GM23338 (cell line): Measurements from ENCODE around the gene NT5DC4. TPM values are rescaled to one million over a fixed set of nuclear protein-coding genes. Genes with fewer than 3 reads are reported as not detected.

Source experiments
- ATAC-seq: fragments of 200-7000 bp; cut with Tn5 transposase; 3 replicates; pipeline ENCODE4 v1.9.1; 2020
- DNase-seq: peaks from one replicate; pipeline ENCODE4 v3.0.0-alpha.2; 2015; ENCODE audit warnings: low spot score
- H2AFZ ChIP-seq: fragments of 200-600 bp; sonication (generic); 2 replicates; pipeline ENCODE4 v1.8.0; 2016; ENCODE audit warnings: antibody characterized with exemption, mild to moderate bottlenecking, moderate library complexity
- H3F3A ChIP-seq: fragments of 200-600 bp; sonication (generic); replicated peaks from 2 replicates; pipeline ENCODE4 v1.8.0; 2017; ENCODE audit warnings: antibody characterized with exemption, mixed run types, low read depth
- H3K27ac ChIP-seq: fragments of 200-600 bp; sonication (generic); 2 replicates; pipeline ENCODE4 v1.6.1; 2016; ENCODE audit warnings: low read depth
- H3K27me3 ChIP-seq: fragments of 200-600 bp; sonication (generic); 2 replicates; pipeline ENCODE4 v1.8.0; 2016; ENCODE audit warnings: mild to moderate bottlenecking, mixed run types, moderate library complexity; ENCODE audit not compliant: insufficient read depth
- H3K36me3 ChIP-seq: fragments of 200-600 bp; sonication (generic); 2 replicates; pipeline ENCODE4 v1.8.0; 2016; ENCODE audit warnings: mild to moderate bottlenecking; ENCODE audit not compliant: insufficient read depth
- H3K4me1 ChIP-seq: fragments of 200-600 bp; sonication (generic); 2 replicates; pipeline ENCODE4 v1.8.0; 2016; ENCODE audit warnings: mild to moderate bottlenecking, moderate library complexity; ENCODE audit not compliant: insufficient read depth
- H3K4me2 ChIP-seq: fragments of 200-600 bp; sonication (generic); 2 replicates; pipeline ENCODE4 v1.7.1; 2017; ENCODE audit warnings: mixed run types
- H3K4me3 ChIP-seq: fragments of 200-600 bp; sonication (generic); 2 replicates; pipeline ENCODE4 v1.6.1; 2016; ENCODE audit warnings: mixed run types
- H3K79me2 ChIP-seq: fragments of 200-600 bp; sonication (generic); replicated peaks from 2 replicates; pipeline ENCODE4 v1.8.0; 2017; ENCODE audit warnings: mild to moderate bottlenecking; ENCODE audit not compliant: insufficient read depth
- H3K9me2 ChIP-seq: fragments of 200-600 bp; sonication (generic); 2 replicates; pipeline ENCODE4 v1.8.0; 2017; ENCODE audit not compliant: insufficient read depth
- H4K20me1 ChIP-seq: fragments of 200-600 bp; sonication (generic); replicated peaks from 2 replicates; pipeline ENCODE4 v1.8.0; 2017; ENCODE audit warnings: mild to moderate bottlenecking; ENCODE audit not compliant: insufficient read depth
- H3K27ac Mint-ChIP-seq: 2 replicates; pipeline ENCODE4 v1.8.0; 2020; ENCODE audit warnings: inconsistent platforms, mild to moderate bottlenecking, moderate library complexity, mixed read lengths
- H3K27me3 Mint-ChIP-seq: 3 replicates; pipeline ENCODE4 v1.8.0; 2022; ENCODE audit warnings: low read depth, mild to moderate bottlenecking, moderate library complexity, mixed read lengths, inconsistent platforms; ENCODE audit not compliant: insufficient read depth, poor library complexity
- H3K36me3 Mint-ChIP-seq: 3 replicates; pipeline ENCODE4 v1.8.0; 2021; ENCODE audit warnings: low read depth, mild to moderate bottlenecking, inconsistent platforms, moderate library complexity, mixed read lengths
- H3K4me1 Mint-ChIP-seq: 3 replicates; pipeline ENCODE4 v1.8.0; 2020; ENCODE audit warnings: mild to moderate bottlenecking, inconsistent platforms, mixed read lengths
- H3K4me3 Mint-ChIP-seq: 3 replicates; pipeline ENCODE4 v1.8.0; 2021; ENCODE audit warnings: moderate library complexity, mild to moderate bottlenecking, inconsistent platforms, mixed read lengths
- H3K9me3 Mint-ChIP-seq: 3 replicates; pipeline ENCODE4 v1.8.0; 2020; ENCODE audit warnings: moderate library complexity, mild to moderate bottlenecking, inconsistent platforms, mixed read lengths
- EZH2 ChIP-seq: fragments of 200-600 bp; sonication (generic); IDR thresholded peaks from one replicate; pipeline ENCODE4 v1.8.0; 2017; ENCODE audit warnings: antibody characterized with exemption, mild to moderate bottlenecking, low read depth; ENCODE audit not compliant: unreplicated experiment
- EZH2phosphoT487 ChIP-seq: fragments of 200-600 bp; sonication (generic); IDR thresholded peaks from one replicate; pipeline ENCODE4 v1.8.1; 2018; ENCODE audit warnings: antibody characterized with exemption; ENCODE audit not compliant: unreplicated experiment
- NANOG ChIP-seq: IDR thresholded peaks from 2 replicates; pipeline ENCODE4 v1.6.1; 2016; ENCODE audit warnings: antibody characterized with exemption, borderline replicate concordance
- POLR2AphosphoS5 ChIP-seq: IDR thresholded peaks from 2 replicates; pipeline ENCODE4 v1.6.1; 2016; ENCODE audit warnings: antibody characterized with exemption, low read depth
- STAT1 ChIP-seq: IDR thresholded peaks from one replicate; pipeline ENCODE4 v1.6.1; 2016; ENCODE audit warnings: antibody characterized with exemption; ENCODE audit not compliant: unreplicated experiment
- ZNF114 ChIP-seq: fragments of 250-450 bp; sonication (Bioruptor Pico); IDR thresholded peaks from 2 replicates; pipeline ENCODE4 v1.5.0; 2020; ENCODE audit warnings: mild to moderate bottlenecking, moderate library complexity
- ZNF331 ChIP-seq: fragments of 250-450 bp; sonication (Bioruptor Pico); IDR thresholded peaks from 2 replicates; pipeline ENCODE4 v1.5.0; 2020; ENCODE audit warnings: low read depth, mild to moderate bottlenecking, moderate library complexity
- polyA plus RNA-seq: library from polyadenylated mRNA; unstranded; fragments of >200 nt; fragmentation: Nextera tagmentation; extraction: Ambion mirVana; gene quantifications from 2 replicates; pipeline ENCODE4 v1.2.1, GENCODE V29; 2016
- total RNA-seq: library from RNA; depleted of rRNA; stranded (reverse); fragments of >200 nt; shearing (Covaris generic); gene quantifications from 2 replicates; pipeline ENCODE4 v1.2.3, GENCODE V29; 2014
- TF ChIP-seq, protein P1 (sequence below), 2 experiments: fragments of 200-600 bp in 1 of 2; sonication (generic) in 1 of 2; conservative IDR thresholded peaks; 2 replicates each; pipeline versions ENCODE4 v1.5.1 to v1.6.1; 2016 to 2017; ENCODE audit warnings: antibody characterized with exemption in 2 of 2, low read depth in 2 of 2, mild to moderate bottlenecking in 2 of 2, moderate library complexity in 1 of 2
- TF ChIP-seq, protein P2 (sequence below): IDR thresholded peaks from 2 replicates; pipeline ENCODE4 v1.6.1; 2016; ENCODE audit warnings: antibody characterized with exemption
- TF ChIP-seq, protein P3 (sequence below): IDR thresholded peaks from one replicate; pipeline ENCODE4 v1.6.1; 2018; ENCODE audit warnings: antibody characterized with exemption; ENCODE audit not compliant: unreplicated experiment
- TF ChIP-seq, protein P4 (sequence below): fragments of 250-450 bp; sonication (Bioruptor Pico); IDR thresholded peaks from 2 replicates; pipeline ENCODE4 v1.5.0; 2020; ENCODE audit warnings: mild to moderate bottlenecking, moderate library complexity

The NT5DC4 gene
- total and polyA plus RNA-seq, 2 experiments from 2014 or later = not detected

DNA sequence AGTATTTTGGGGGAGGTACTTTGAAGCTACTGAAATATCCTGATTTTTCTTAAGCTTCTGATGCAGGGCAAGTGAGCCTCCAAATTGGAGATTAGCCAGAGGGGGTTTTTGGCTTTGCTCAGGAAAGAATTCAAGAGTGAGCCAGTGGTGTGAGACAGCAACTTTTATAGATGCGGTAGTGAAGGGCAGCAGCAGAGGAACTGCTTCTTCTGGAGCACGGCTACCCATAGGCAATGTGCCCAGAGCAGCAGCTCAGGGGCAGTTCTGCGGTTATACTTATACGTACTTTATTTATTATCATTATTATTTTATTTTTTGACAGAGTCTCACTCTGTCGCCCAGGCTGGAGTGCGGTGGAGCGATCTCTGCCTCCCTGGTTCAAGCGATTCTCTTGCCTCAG lies 19.8 kb upstream of the NT5DC4 start:
- H3K4me3 Mint-ChIP-seq = no peak overlapping the region
- Histone ChIP-seq H4K20me1 (no peaks in the 10 kb centered on the region), H2AFZ (no peak overlapping the region; the same call in 1 of the 2 replicates), H3K36me3 (no peaks in the 10 kb centered on the region), H3K9me2 (no peaks in the 10 kb centered on the region), H3K27ac (no peak overlapping the region), H3F3A (no peaks in the 10 kb centered on the region), H3K4me2 (no peak overlapping the region), H3K4me1 (no peaks in the 10 kb centered on the region), H3K27me3 (no peaks in the 10 kb centered on the region), H3K79me2 (no peaks in the 10 kb centered on the region), H3K4me3 (no peak overlapping the region)
- no peaks in the 10 kb centered on the region for H3K9me3 Mint-ChIP-seq
- ATAC-seq (no peak), DNase-seq (no peak)
- H3K27me3 Mint-ChIP-seq = no peaks in the 10 kb centered on the region
- TF ChIP-seq, protein P1, sequence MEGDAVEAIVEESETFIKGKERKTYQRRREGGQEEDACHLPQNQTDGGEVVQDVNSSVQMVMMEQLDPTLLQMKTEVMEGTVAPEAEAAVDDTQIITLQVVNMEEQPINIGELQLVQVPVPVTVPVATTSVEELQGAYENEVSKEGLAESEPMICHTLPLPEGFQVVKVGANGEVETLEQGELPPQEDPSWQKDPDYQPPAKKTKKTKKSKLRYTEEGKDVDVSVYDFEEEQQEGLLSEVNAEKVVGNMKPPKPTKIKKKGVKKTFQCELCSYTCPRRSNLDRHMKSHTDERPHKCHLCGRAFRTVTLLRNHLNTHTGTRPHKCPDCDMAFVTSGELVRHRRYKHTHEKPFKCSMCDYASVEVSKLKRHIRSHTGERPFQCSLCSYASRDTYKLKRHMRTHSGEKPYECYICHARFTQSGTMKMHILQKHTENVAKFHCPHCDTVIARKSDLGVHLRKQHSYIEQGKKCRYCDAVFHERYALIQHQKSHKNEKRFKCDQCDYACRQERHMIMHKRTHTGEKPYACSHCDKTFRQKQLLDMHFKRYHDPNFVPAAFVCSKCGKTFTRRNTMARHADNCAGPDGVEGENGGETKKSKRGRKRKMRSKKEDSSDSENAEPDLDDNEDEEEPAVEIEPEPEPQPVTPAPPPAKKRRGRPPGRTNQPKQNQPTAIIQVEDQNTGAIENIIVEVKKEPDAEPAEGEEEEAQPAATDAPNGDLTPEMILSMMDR (conservative IDR thresholded peaks at IDR 0.05; ENCODE audit: low read depth in 2 of 2) = no peak
- TF ChIP-seq EZH2phosphoT487 = no peak
- TF ChIP-seq, protein P2, sequence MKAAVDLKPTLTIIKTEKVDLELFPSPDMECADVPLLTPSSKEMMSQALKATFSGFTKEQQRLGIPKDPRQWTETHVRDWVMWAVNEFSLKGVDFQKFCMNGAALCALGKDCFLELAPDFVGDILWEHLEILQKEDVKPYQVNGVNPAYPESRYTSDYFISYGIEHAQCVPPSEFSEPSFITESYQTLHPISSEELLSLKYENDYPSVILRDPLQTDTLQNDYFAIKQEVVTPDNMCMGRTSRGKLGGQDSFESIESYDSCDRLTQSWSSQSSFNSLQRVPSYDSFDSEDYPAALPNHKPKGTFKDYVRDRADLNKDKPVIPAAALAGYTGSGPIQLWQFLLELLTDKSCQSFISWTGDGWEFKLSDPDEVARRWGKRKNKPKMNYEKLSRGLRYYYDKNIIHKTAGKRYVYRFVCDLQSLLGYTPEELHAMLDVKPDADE = no peak
- TF ChIP-seq NANOG = no peak
- TF ChIP-seq POLR2AphosphoS5 = no peak
- no peak for TF ChIP-seq ZNF114
- no peak for TF ChIP-seq ZNF331 (CRISPR knock-in tag)
- TF ChIP-seq EZH2 = no peak
- TF ChIP-seq STAT1 = no peak
- TF ChIP-seq, protein P3, sequence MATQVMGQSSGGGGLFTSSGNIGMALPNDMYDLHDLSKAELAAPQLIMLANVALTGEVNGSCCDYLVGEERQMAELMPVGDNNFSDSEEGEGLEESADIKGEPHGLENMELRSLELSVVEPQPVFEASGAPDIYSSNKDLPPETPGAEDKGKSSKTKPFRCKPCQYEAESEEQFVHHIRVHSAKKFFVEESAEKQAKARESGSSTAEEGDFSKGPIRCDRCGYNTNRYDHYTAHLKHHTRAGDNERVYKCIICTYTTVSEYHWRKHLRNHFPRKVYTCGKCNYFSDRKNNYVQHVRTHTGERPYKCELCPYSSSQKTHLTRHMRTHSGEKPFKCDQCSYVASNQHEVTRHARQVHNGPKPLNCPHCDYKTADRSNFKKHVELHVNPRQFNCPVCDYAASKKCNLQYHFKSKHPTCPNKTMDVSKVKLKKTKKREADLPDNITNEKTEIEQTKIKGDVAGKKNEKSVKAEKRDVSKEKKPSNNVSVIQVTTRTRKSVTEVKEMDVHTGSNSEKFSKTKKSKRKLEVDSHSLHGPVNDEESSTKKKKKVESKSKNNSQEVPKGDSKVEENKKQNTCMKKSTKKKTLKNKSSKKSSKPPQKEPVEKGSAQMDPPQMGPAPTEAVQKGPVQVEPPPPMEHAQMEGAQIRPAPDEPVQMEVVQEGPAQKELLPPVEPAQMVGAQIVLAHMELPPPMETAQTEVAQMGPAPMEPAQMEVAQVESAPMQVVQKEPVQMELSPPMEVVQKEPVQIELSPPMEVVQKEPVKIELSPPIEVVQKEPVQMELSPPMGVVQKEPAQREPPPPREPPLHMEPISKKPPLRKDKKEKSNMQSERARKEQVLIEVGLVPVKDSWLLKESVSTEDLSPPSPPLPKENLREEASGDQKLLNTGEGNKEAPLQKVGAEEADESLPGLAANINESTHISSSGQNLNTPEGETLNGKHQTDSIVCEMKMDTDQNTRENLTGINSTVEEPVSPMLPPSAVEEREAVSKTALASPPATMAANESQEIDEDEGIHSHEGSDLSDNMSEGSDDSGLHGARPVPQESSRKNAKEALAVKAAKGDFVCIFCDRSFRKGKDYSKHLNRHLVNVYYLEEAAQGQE = no peak
- TF ChIP-seq, protein P4, sequence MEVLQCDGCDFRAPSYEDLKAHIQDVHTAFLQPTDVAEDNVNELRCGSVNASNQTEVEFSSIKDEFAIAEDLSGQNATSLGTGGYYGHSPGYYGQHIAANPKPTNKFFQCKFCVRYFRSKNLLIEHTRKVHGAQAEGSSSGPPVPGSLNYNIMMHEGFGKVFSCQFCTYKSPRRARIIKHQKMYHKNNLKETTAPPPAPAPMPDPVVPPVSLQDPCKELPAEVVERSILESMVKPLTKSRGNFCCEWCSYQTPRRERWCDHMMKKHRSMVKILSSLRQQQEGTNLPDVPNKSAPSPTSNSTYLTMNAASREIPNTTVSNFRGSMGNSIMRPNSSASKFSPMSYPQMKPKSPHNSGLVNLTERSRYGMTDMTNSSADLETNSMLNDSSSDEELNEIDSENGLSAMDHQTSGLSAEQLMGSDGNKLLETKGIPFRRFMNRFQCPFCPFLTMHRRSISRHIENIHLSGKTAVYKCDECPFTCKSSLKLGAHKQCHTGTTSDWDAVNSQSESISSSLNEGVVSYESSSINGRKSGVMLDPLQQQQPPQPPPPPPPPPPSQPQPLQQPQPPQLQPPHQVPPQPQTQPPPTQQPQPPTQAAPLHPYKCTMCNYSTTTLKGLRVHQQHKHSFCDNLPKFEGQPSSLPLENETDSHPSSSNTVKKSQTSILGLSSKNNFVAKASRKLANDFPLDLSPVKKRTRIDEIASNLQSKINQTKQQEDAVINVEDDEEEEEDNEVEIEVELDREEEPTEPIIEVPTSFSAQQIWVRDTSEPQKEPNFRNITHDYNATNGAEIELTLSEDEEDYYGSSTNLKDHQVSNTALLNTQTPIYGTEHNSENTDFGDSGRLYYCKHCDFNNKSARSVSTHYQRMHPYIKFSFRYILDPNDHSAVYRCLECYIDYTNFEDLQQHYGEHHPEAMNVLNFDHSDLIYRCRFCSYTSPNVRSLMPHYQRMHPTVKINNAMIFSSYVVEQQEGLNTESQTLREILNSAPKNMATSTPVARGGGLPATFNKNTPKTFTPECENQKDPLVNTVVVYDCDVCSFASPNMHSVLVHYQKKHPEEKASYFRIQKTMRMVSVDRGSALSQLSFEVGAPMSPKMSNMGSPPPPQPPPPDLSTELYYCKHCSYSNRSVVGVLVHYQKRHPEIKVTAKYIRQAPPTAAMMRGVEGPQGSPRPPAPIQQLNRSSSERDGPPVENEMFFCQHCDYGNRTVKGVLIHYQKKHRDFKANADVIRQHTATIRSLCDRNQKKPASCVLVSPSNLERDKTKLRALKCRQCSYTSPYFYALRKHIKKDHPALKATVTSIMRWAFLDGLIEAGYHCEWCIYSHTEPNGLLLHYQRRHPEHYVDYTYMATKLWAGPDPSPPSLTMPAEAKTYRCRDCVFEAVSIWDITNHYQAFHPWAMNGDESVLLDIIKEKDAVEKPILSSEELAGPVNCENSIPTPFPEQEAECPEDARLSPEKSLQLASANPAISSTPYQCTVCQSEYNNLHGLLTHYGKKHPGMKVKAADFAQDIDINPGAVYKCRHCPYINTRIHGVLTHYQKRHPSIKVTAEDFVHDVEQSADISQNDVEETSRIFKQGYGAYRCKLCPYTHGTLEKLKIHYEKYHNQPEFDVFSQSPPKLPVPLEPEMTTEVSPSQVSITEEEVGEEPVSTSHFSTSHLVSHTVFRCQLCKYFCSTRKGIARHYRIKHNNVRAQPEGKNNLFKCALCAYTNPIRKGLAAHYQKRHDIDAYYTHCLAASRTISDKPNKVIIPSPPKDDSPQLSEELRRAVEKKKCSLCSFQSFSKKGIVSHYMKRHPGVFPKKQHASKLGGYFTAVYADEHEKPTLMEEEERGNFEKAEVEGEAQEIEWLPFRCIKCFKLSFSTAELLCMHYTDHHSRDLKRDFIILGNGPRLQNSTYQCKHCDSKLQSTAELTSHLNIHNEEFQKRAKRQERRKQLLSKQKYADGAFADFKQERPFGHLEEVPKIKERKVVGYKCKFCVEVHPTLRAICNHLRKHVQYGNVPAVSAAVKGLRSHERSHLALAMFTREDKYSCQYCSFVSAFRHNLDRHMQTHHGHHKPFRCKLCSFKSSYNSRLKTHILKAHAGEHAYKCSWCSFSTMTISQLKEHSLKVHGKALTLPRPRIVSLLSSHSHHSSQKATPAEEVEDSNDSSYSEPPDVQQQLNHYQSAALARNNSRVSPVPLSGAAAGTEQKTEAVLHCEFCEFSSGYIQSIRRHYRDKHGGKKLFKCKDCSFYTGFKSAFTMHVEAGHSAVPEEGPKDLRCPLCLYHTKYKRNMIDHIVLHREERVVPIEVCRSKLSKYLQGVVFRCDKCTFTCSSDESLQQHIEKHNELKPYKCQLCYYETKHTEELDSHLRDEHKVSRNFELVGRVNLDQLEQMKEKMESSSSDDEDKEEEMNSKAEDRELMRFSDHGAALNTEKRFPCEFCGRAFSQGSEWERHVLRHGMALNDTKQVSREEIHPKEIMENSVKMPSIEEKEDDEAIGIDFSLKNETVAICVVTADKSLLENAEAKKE (CRISPR knock-in tag) = no peak
- no peaks in the 10 kb centered on the region for H3K4me1 Mint-ChIP-seq
- no peaks in the 10 kb centered on the region for H3K36me3 Mint-ChIP-seq
- no peak overlapping the region for H3K27ac Mint-ChIP-seq
